Stomach (tissue), 4 donors: Measurements from ENCODE around the gene RIN1.
"Not testable (repeated sequence)": the region's sequence is repeated elsewhere in the genome, so short reads cannot be mapped to it uniquely, and the experiment has no call there.

ENCODE experiments used
- CTCF ChIP-seq, 7 experiments: fragments of 450-650 bp in 4 of 7; fragments of 200-600 bp in 3 of 7; sonication (generic) in 3 of 7; IDR thresholded peaks; one replicate each; pipeline ENCODE4 v1.5.1; 2016 to 2019; ENCODE audit warnings: antibody characterized with exemption in 7 of 7, control low read depth in 2 of 7, mild to moderate bottlenecking in 1 of 7
- EP300 ChIP-seq: sonication (generic); formaldehyde crosslinking; IDR thresholded peaks from one replicate; pipeline ENCODE4 v1.6.1; 2017; ENCODE audit warnings: antibody characterized with exemption
- POLR2A ChIP-seq, 4 donors: fragments of 450-650 bp; IDR thresholded peaks; one replicate each; pipeline ENCODE4 v1.6.1; 2016; ENCODE audit warnings: antibody characterized with exemption in 4 of 4, control low read depth in 2 of 4, mild to moderate bottlenecking in 1 of 4, moderate library complexity in 1 of 4
- POLR2AphosphoS5 ChIP-seq, 3 donors: sonication (generic); formaldehyde crosslinking; IDR thresholded peaks; one replicate each; pipeline ENCODE4 v1.6.1; 2016; ENCODE audit warnings: antibody characterized with exemption in 3 of 3

GRCh38 chr11:66320289-66320688 is 15.9 kb downstream of the RIN1 start:
- TF ChIP-seq CTCF (IDR thresholded peaks at IDR 0.05); POLR2AphosphoS5 (IDR thresholded peaks at IDR 0.05); POLR2A (IDR thresholded peaks at IDR 0.05); EP300: not testable (repeated sequence)
